Fibroblast of lung (primary cell): Measurements from ENCODE around the gene CEACAM8. TPM values are rescaled to one million over a fixed set of nuclear protein-coding genes. Genes with fewer than 3 reads are reported as not detected.

ENCODE experiments used
- DNase-seq, 2 donors: peaks; one replicate each; pipeline versions ENCODE4 v3.0.0 to v3.0.0-alpha.2; 2010; ENCODE audit warnings: low read depth in 2 of 2
- H2AFZ ChIP-seq: 2 replicates; pipeline ENCODE4 v1.5.1; 2012; ENCODE audit warnings: low read length, control low read depth, inconsistent platforms
- H3K27ac ChIP-seq: 2 replicates; pipeline ENCODE4 v1.5.1; 2011; ENCODE audit warnings: low read length, control low read depth; ENCODE audit not compliant: insufficient read depth
- H3K27me3 ChIP-seq: 2 replicates; pipeline ENCODE4 v1.5.1; 2011; ENCODE audit warnings: mild to moderate bottlenecking, low read length; ENCODE audit not compliant: control insufficient read depth, insufficient read depth
- H3K36me3 ChIP-seq: 2 replicates; pipeline ENCODE4 v1.5.1; 2011; ENCODE audit warnings: low read length; ENCODE audit not compliant: control insufficient read depth, insufficient read depth
- H3K4me1 ChIP-seq: 2 replicates; pipeline ENCODE4 v1.5.1; 2011; ENCODE audit warnings: low read length; ENCODE audit not compliant: control insufficient read depth, insufficient read depth; ENCODE audit errors: extremely low read depth
- H3K4me2 ChIP-seq: 2 replicates; pipeline ENCODE4 v1.5.1; 2011; ENCODE audit warnings: low read length, control low read depth; ENCODE audit not compliant: insufficient read depth; ENCODE audit errors: extremely low read depth
- H3K4me3 ChIP-seq, 4 experiments: fragments of 200-600 bp in 1 of 4; sonication (generic) in 1 of 4; replicated peaks in 1 of 4; 2 replicates each; pipeline ENCODE4 v1.5.1; 2011 to 2016; ENCODE audit warnings: low read length in 4 of 4, low read depth in 3 of 4, mild to moderate bottlenecking in 3 of 4, control low read depth in 2 of 4, inconsistent platforms in 1 of 4, mixed read lengths in 1 of 4; ENCODE audit not compliant: insufficient read depth in 1 of 4; ENCODE audit errors: control extremely low read depth in 1 of 4
- H3K79me2 ChIP-seq: 2 replicates; pipeline ENCODE4 v1.5.1; 2012; ENCODE audit warnings: mild to moderate bottlenecking, low read length, inconsistent platforms; ENCODE audit not compliant: control insufficient read depth, insufficient read depth
- H3K9ac ChIP-seq: 2 replicates; pipeline ENCODE4 v1.5.1; 2011; ENCODE audit warnings: mild to moderate bottlenecking, low read length, control low read depth; ENCODE audit not compliant: insufficient read depth
- H3K9me3 ChIP-seq: 2 replicates; pipeline ENCODE4 v1.5.1; 2012; ENCODE audit warnings: low read depth, low read length; ENCODE audit not compliant: control insufficient read depth, insufficient read depth
- H4K20me1 ChIP-seq: 2 replicates; pipeline ENCODE4 v1.5.1; 2011; ENCODE audit warnings: low read length; ENCODE audit not compliant: control insufficient read depth, insufficient read depth; ENCODE audit errors: extremely low read depth
- CTCF ChIP-seq, 2 donors: IDR thresholded peaks in 1 of 2; conservative IDR thresholded peaks in 1 of 2; 1 replicate in 1 of 2; 2 replicates in 1 of 2; pipeline ENCODE4 v1.5.1; 2011 to 2012; ENCODE audit warnings: low read length in 2 of 2, control low read depth in 1 of 2, inconsistent platforms in 1 of 2, low read depth in 1 of 2, mild to moderate bottlenecking in 1 of 2
- EZH2 ChIP-seq: IDR thresholded peaks from 2 replicates; pipeline ENCODE4 v1.5.1; 2012; ENCODE audit warnings: low read length, control low read depth, mild to moderate bottlenecking; ENCODE audit errors: missing control alignments
- polyA plus RNA-seq, 2 donors: library from polyadenylated mRNA; depleted of rRNA in 1 of 2; stranded (reverse) in 1 of 2; unstranded in 1 of 2; fragments of >200 nt; gene quantifications; 2 replicates each; pipeline ENCODE4 v1.2.1, GENCODE V29; 2011 to 2012; ENCODE audit warnings: missing spikeins in 1 of 2
- total RNA-seq: library from RNA; depleted of rRNA; stranded (reverse); fragments of >200 nt; gene quantifications from 2 replicates; pipeline ENCODE4 v1.2.1, GENCODE V29; 2014

CEACAM8 gene
- total and polyA plus RNA-seq, 2 donors (not counting 1 experiment from before 2014, with no cell fraction given) = not detected

GRCh38 chr19:42547929-42548328, 46.8 kb downstream of the CEACAM8 start:
- TF ChIP-seq CTCF (conservative IDR thresholded peaks at IDR 0.05 in 1 of 2, IDR thresholded peaks at IDR 0.05 in 1 of 2; ENCODE audit: low read depth in 1 of 2, low read length in 2 of 2) (no peak), EZH2 (no peak)
- Histone ChIP-seq H4K20me1 (no peaks in the 10 kb centered on the region), H2AFZ (no peak overlapping the region), H3K36me3 (no peaks in the 10 kb centered on the region), H3K4me1 (no peaks in the 10 kb centered on the region), H3K27me3 (no peaks in the 10 kb centered on the region), H3K4me2 (no peak overlapping the region), H3K27ac (no peak overlapping the region), H3K4me3 (no peak overlapping the region), H3K9me3 (no peaks in the 10 kb centered on the region), H3K79me2 (no peaks in the 10 kb centered on the region), H3K9ac (no peak overlapping the region)
- DNase-seq = no peak

- Histone ChIP-seq H3K9me3 (no peaks in the 10 kb centered on the region), H3K4me3 (no peak overlapping the region), H3K27me3 (no peaks in the 10 kb centered on the region), H3K4me1 (no peaks in the 10 kb centered on the region), H3K9ac (no peak overlapping the region), H2AFZ (no peak overlapping the region), H3K27ac (no peak overlapping the region), H4K20me1 (no peaks in the 10 kb centered on the region), H3K36me3 (no peaks in the 10 kb centered on the region), H3K4me2 (no peak overlapping the region), H3K79me2 (no peaks in the 10 kb centered on the region)
- DNase-seq = no peak
- TF ChIP-seq CTCF (conservative IDR thresholded peaks at IDR 0.05 in 1 of 2, IDR thresholded peaks at IDR 0.05 in 1 of 2; ENCODE audit: low read depth in 1 of 2, low read length in 2 of 2) (no peak), EZH2 (no peak)
These were observed 47.8 kb downstream of the CEACAM8 start for GRCh38 chr19:42546831-42547500.

GRCh38 chr19:42544146-42544545, 50.6 kb downstream of the CEACAM8 start:
- Histone ChIP-seq H3K9me3 (no peaks in the 10 kb centered on the region), H3K36me3 (no peaks in the 10 kb centered on the region), H2AFZ (no peak overlapping the region), H4K20me1 (no peaks in the 10 kb centered on the region), H3K4me3 (no peak overlapping the region), H3K27ac (no peak overlapping the region), H3K27me3 (no peaks in the 10 kb centered on the region), H3K9ac (no peak overlapping the region), H3K4me1 (no peaks in the 10 kb centered on the region), H3K4me2 (no peak overlapping the region), H3K79me2 (no peaks in the 10 kb centered on the region)
- TF ChIP-seq CTCF (conservative IDR thresholded peaks at IDR 0.05 in 1 of 2, IDR thresholded peaks at IDR 0.05 in 1 of 2; ENCODE audit: low read depth in 1 of 2, low read length in 2 of 2) (no peak), EZH2 (no peak)
- DNase-seq = no peak
